VCaP (cell line): ENCODE data around the gene WDR13.

Source experiments
- H3K27ac ChIP-seq: fragments of 450-650 bp; 2 replicates; pipeline ENCODE4 v1.5.1; 2017
- CTCF ChIP-seq: fragments of 450-650 bp; conservative IDR thresholded peaks from 2 replicates; pipeline ENCODE4 v1.5.1; 2017; ENCODE audit warnings: mild to moderate bottlenecking, moderate library complexity

WDR13 gene

DNA sequence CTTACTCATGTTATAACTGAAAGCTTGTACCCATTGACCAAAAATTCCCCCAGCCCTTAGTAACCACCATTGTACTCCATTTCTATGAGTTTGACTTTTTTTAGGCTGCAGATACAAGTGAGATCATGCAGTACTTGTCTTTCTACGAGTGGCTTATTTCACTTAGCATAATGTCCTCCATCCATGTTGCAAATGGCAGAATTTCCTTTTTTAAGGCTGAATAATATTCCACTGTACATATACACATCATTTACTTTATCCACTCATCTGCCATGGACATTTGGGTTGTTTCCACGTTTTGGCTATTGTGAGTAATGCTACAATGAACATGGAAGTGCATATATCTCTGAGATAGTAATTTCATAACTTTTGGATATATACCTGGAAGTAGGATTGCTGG lies 12.6 kb upstream of the WDR13 start:
- no peak for TF ChIP-seq CTCF
- no peak overlapping the region for H3K27ac ChIP-seq

- H3K27ac ChIP-seq = peak overlapping the region; percentile 36; the same call in 1 of the 2 replicates
- TF ChIP-seq CTCF = no peak
Measured at GRCh38 chrX:48589482-48590162, 7.7 kb upstream of the WDR13 start.

DNA sequence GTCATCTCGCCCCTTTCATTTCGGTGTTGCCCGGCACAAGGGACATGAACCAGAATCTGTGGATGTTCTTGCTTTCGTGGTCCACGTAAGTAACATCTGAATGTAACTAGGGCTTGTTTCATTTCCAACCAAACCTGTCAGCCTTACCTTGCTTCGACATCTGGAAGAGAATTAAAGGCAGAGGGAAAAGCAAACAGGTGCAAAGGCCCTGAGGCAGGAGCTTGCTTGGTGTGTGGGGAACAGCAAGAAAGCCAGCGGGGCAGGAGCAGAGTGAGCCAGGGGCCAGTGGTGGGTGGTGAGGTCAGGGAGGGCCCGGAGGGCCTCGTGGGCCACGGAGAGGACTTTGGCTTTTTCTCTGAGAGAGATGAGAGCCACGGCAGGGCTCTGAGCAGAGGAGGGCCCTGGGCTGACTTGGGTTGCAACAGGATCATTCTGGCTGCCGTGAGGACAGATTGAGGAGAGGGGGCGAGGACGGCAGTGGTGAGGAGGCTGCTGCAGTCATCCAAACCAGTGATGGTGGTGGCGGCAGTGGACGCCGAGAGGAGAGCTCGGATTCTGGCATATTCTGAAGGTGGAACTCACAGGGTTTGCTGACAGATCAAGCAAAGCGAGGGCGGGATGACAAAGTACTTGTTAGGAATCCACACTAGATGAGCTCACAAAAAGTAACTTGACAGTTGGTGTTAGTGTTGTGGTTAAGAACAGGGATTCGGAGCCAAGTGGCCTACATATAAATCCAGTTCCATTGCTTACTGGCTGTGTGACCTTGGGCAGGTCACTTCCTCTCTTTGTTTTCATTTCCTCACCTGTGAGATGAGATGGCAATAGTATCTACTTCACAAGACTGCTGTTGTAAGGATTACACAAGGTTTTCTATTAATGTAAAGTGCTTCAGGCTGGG lies 6.8 kb upstream of the WDR13 start:
- H3K27ac ChIP-seq = peak overlapping the region; percentile 36; the same call in 1 of the 2 replicates
- TF ChIP-seq CTCF = no peak

DNA sequence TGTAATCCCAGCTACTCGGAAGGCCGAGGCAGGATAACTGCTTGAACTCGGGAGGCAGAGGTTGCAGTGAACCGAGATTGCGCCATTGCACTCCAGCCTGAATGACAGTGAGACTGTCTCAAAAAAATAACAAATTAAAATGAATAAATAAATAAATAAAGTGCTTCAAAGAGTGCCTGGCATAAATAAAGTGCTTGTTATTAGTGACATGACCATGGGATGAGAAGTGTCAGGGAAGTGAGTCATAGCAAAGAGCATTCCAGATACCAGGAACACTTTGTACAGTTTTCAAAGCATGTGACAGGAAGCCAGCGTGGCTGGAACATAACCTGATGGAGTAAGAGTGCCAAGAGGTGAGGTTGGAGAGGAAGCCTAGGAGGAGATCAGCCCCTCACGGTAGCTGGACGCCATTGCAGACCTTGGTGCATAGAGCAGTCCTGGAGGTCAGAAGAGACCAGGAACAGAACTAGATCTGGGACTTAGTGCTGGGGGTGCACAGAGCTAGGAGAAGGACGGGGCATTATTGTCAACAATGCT lies 6.0 kb upstream of the WDR13 start:
- no peak overlapping the region for H3K27ac ChIP-seq
- no peak for TF ChIP-seq CTCF

DNA sequence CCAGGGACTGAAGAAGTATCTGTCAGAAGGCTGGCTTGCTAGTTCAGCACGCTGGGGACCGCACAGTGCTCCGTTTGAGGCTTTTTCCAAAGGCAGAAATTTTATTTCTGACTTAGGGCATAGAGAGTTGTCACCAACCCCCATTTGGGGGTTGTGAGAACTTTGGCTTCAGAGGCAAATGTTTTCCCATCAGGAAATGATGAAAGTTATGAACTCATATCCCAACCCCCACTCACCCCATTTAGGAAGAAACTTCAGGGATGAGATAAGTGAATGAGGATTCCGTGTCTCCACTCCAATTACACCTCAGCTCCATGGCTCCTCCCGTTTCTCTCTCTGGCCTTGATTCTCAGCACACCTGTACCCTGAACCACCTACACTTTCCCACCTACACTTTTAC lies 4.3 kb upstream of the WDR13 start:
- TF ChIP-seq CTCF = no peak
- no peak overlapping the region for H3K27ac ChIP-seq

GRCh38 chrX:48595929-48596328 lies 1.4 kb upstream of the WDR13 start:
- TF ChIP-seq CTCF = no peak
- H3K27ac ChIP-seq = peak overlapping the region; percentile 83

GRCh38 chrX:48598614-48599013 lies 1.3 kb downstream of the WDR13 start:
- H3K27ac ChIP-seq = peak overlapping the region; percentile 83; the same call in 1 of the 2 replicates
- no peak for TF ChIP-seq CTCF
